ELF-1 (cell line): ENCODE measurements around the gene CROCC2.

Experiments
- DNase-seq: peaks from one replicate; pipeline ENCODE4 v3.0.0-alpha.2; 2016; ENCODE audit warnings: low read depth, low spot score

CROCC2 gene

DNA sequence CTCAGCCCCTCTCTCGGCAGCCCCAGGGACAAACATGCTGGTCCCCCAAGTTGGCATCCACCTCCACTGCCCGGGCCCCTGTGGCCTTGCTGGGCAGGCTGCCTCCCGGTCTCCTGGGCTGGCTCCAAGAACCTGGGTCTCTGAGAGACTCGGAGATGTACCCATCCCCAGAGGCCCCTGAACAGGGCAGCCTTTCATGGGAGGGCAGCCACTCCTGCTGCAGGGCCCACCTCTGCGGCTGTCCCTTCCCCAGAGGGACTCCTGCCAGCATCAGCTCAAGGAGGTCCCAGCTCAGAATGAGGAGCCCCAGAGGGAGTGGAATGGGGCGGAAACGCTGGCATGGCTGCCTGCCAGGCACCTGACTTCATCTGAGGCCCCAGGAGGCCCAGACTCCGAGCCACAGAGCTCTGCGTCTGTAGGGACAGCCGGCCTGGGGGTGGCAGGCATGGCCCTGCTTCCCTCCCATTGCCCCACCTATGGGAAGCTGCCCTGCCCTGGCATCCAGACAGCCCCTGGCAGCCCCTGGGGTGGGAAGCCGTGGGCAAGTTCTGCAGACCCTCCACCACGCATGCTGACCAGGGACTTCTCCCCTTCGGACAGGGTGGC is 857 bp upstream of the CROCC2 start:
- no peak for DNase-seq

DNA sequence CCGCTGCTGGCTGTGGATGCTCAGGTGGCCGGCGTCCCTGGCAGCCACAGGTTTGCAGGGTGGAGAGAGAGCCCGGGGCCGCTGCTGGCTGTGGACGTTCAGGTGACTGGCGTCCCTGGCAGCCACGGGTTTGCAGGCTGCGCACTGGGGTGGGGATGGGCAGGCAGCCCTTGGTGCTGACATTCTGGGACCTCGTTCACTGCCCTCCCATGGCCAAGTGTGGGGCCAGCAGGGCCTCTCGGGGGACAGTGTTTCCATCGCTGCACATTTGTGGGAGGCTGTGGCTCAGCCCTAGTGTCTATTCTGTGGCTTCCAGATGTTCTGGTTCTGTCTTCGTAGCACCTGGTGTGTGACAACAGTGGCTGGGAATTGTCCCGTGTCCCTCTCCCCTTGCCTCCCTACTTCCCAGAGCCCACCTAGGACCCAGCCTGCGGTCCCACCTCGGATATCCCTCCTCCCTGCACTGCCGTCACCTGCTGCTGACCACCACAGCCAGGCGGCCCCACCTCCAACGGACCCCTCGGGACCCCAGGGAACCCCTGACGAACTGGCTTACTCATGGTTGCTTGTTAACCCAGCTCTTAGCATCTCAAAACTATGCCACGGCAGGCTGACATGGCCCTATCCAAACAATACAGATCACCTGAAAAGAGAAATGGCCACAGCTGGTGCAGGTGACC is 915 bp downstream of the CROCC2 start:
- DNase-seq: no peak

DNA sequence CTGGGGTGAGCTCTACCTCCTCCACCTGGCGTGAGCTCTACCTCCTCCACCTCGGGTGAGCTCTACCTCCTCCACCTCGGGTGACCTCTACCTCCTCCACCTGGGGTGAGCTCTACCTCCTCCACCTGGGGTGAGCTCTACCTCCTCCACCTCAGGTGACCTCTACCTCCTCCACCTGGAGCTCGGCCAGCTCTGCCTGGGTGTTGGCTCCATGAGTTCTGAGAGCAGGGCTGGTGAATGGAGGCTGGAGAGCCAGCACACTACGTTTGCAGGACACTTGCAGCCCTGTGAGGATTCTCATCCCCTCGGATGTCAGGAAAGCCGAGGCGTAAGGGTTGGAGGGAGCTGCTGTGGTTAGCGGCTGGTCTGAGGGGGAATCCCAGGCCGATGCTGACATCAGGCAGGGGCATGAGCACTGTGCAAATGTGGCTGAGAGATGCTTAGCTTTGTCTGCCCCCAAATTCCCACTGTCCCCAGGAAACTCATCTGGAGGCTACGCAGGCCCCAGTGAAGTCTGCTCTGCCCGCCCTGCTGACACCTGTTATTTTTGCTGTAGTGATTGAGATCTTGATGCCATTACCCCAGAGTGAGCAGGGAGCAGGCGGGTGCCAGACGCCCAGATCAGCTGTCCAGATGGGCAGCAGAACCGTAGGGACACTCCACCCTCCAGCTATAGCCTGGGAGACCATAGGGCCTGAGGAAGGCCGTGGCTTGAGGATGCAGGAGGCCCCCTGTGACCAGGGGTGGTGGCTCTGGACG is 3.3 kb downstream of the CROCC2 start:
- DNase-seq: no peak

DNA sequence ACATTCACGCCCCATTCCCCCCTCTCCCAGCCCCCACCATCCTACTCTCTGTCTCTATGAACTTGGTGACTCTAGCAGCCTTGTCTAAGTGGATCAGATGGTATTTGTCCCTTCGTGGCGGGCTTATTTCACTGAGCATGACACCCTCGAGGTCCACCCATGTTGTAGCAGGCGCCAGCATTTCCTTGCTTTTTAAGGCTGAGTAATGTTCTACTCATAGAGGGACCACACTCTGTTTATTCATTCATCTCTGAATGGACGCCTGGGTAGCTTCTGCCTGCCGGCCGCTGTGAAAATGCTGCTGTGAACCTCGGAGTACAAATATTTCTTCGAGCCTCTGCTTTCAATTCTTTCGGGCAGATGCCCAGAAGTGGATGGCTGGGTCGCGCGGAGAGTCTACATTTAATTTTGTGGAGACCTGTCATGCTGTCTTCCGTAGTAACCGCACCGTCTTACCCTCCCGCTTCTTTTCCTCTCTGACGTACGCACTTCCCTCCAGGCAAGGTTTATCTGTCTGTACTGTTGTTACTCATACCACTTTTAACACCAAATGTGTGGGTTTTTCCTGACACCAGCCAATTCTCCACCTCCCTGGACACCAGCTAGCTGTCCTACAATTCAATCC is 5.6 kb downstream of the CROCC2 start:
- no peak for DNase-seq

DNA sequence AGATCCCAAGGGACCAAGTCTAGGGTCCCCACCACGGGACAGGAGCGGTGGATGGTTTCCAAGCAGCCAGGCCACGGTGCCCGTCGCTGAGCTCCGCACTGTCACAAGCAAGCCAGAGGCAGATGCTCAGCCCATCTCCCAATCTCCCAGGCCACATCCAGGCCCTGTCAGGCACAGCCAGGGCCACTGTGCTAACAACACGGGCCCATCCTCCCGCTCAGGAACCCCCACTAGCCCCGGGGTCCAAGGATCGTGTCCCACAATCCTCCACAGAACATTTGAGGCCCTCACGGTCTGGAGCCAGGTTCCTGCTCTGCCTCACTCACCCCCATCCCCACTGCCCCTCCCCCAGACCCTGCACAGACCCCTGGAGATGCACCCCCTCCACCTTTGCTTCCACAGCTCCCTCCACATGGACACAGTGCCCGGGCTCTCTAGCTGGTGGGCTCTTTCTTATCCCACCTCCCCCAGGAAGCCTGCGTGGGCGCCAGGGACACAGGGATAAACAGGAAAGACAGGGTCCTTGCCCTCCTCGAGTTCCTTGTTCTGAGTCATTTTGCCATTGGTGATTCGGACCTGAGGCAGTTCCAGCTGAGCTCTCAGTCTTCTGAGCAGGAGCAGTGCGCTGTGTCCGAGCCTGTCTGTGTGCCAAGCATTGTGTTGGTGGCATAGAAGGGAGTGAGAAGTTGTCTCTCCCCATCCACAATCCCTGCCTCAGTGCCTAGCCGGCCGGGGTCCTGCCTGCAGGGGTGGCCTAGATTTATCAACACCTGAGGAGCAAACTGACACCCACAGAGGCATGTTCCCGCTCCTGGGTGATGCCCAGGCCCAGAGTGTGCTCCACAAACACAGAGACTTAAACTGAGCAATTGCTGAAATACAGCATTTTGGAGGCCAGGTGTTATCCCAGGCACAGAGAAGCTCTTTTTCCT is 7.0 kb downstream of the CROCC2 start:
- DNase-seq: no peak

DNA sequence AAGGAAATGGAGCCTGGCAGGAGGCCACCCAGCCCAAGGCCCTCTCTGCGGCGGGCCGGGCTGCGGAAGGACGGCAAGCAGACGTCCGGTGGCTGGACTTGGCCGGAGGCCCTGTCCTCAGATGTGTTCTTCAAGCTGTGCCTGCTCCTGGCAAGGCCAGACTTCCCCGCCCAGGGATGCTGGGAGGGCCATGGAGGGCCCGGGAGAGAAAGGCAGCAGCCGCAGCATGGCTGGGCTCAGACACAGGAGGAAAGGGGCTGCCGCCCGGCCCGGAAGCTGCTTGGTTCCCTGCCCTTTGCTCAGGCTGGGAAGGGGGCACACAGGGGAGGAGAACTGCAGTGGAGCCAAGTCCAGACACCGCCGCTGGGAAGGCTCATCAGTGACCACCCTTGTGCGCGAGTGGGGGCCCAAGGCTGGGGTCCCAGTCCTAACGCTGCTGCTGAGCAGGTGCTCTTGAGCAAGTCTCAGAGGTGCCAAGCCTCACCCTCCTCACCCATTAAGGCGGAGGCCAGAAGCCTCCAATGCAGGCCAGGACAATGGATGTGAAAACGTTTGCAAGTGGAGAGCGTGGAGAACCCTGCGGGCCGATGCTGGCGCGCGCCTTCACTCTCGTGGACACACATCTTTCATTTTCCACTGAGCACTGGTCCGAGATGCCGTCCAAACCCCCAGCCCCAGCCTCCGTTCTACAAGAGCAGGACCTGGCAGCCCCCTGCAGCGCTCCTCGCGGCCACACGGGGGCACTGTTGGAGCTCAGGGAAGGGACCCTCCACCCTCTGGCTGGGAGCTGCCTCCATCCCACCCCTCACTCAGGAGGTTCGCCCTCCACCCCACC is 7.9 kb downstream of the CROCC2 start:
- DNase-seq: peak; percentile 83

DNA sequence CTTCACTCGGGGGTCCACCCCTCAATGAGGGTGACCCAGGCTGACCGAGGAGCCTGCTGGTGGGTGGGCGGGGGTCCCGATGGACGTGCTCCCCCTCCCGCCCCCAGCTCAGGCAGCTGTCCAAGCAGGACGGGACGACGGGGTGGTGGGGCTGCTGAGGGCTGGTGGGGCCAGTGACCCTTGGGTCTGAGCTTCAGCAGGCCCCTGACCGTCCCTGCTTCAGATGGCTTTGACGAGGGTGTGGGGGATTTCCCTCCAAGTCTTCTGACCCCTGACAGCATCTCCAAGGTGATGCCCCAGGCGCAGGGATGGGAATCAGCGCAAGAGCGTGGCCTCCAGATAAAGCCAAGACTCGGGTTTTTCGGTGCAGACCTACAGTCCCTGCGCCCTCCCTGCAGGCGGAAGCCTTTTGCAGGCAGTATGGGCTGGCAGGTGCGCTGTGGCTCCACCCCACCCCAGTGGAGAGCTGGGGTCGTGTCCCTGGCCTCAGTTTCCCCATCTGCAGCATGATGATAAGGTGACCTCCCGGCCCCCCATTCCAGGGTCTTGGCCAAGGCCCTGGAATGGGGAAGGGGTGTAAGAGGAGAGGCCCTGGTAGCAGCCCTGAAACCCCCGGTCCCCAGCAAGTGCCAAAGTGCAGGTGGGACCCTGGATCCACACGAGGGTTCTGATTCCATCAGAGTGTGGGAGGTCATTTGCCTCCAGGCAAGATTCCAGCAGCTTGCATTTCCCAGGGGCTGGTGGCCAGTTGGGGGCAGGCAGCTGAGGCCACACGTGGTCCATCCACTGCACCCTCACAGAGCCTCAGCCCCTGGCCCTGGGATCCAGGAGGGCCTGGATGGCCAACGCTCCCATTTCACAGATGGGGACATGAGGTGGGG is 8.7 kb downstream of the CROCC2 start:
- no peak for DNase-seq

DNA sequence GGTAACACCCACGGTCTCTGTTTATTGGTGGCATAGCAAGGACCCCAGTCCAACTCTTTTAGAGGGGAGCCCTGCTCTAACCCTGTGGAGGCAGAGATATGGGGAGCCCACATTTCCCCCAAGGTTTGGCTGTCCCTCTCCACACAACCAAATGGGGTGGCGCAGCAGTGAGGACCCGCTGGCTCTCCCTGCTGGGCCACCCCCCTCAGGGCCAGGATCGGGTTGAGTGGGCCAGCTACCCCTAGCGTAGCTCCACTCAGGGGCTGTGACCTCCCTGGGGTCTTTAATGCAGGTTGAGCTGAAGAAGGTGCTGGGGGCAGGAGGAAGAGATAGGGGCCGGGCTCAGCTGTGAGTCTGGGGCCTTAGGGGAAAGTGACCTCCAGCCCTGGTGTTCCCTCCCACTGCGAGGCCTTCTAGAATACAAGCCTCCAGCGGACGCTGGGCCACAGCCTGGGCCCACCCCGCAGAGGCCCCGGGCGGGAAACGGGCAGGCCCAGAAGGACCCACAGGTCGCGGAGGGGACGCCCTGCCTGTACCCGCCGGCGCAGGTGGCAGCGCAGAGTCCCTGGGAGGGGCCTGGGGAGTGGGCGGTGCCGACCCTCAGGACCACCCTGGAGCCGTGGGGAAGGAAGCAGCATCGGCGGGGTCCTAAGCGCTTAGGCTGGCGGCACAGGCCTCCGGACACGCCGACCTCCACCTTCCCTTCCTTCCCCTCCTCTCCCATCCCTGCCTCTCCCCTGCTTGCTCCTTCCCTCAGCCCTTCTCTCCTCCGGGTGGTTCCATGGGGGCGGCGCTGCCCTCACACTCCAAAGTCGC is 9.6 kb downstream of the CROCC2 start:
- DNase-seq: no peak

DNA sequence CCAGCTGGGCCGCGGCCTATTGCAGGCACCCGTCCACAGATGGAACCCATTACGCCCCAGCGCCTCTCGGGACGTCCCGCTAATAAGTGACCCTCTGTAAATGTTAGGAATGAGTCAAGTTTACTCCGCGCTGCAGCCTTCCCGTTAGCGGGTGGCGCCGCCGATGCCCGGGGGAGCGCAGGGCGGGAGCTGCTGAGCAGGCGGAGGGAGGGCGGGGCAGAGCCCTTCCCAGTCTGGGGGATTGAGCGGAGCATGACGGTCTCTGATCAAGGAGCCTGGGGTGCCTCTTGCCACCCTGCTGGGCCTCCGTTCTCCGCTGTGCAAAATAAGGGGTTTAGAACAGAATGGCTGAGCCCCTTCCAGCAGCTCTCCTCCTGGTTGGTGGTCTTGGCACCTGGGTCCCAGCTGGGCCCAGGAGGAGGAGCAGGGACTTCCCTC is 10.5 kb downstream of the CROCC2 start:
- no peak for DNase-seq

DNA sequence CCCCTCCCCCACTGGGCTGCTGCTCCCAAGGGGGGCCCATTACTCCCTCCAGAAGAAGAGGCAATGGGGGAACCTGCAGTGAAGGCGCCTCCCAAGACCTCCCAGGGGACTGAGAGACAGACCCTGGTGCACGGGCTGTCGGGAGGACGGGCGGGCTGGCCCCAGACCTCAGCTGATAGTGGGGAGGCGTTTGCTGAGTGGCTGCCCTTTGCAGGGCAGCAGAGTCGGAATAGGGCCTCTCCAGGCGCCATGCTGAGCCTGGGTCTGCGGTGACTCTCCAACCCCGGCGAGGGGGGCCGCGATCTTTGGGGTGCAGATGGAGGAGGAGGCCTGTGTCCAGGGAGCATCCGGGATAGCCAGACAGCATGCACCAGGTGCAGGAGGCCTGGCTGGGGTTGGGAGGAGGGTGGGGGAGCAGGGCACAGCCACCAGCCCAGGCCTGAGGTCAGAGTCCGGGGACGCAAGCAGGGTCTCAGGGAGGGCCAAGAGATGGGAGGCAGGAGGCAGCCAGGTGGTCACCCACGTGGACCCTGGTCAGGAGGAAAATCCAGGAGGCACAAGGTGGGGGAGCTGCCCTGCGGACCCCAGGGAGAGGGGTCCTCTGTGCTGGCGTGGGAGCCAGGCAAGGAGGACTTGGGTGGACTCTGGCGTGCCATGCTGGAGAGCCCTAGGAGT is 11.0 kb downstream of the CROCC2 start:
- no peak for DNase-seq

DNA sequence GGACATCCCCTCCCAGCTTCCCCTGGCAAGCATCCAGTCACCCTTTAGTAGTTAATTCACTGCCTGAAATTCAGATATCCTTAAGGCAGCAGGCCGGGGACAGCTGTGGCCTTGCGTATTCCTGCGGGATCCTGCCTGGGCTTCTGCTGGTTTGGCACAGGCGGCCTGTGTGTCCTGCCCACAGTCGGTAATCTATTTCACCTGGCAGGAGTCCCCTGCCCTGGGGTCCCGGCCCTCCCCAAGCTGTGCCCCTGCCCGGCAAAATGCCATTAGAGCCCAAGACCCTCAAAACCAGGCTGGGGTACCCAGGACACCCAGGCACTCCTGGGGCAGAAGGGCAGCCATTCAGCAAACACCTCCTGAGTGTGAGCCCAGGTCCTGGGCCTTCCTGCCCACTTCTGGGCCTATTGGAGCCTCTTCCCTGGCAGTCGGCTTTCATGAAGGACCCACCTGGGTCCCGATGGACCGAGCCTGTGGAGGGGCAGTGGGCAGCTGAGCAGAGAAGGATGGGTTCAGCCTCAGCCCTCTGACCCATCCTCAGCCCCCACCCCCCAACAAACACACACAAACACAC is 11.6 kb downstream of the CROCC2 start:
- no peak for DNase-seq

DNA sequence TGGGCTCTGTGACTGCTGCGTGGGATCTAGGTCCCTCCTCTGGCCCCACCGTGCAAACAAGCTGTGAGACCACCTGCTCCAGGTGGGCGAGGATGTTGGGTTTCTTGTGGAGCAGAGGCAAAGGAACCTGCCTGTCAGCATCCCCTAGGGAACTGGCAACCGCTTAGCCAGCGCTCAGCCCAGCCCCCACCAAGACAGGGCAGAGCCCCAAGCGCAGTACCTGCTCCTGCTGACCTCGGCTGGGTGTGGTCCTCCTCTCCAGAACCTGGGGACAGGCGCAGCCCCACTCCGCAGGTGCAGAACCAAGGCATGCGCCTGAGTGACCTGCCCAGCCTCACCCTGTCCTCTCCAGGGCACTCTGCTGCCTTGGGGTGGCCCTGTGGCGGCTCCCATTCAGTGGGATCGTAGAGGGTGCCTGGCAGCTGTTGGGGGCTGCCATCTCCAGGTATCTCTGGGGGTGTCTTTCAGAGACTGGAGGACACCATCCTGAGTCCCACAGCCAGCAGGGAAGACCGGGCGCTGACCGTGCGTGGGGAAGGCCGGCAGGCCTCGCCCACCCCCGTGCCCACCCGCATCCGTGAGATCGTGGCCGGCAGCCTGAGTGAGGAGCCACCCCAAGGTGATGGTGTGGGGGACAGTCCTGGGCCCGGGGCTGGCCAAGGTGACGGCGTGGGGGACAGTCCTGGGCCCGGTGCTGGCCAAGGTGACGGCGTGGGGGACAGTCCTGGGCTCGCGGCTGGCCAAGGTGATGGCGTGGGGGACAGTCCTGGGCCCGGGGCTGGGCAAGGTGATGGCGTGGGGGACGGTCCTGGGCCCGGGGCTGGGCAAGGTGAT is 12.3 kb downstream of the CROCC2 start:
- DNase-seq: peak; percentile 0

DNA sequence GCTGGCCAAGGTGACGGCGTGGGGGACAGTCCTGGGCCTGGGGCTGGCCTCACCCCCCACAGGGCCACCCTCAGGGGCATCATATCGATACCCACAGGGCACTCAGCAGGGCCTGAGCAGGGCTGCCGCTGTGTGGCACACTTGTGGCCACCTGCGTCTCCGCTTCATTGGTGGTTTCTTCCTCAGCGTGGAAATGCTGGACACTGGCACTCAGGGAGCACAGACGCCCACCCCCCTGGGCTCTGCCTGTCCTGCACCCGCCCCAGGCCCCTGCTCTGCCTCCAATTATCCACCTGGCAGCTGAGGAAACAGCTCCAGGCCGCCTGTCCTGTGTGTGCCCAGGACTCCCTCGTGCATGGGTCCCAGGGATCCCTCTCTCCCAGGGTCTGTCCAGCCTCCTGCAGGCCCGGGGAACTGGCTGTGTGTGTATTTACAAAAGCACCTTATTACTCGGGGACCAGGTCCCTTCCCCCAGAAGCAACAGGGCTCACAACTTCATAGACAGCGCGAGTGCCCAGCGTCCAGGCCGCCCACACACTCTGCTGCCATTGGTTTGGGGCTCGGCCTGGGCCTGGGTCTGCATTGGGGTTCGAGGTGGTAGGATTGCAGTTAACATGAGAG is 13.1 kb downstream of the CROCC2 start:
- peak; percentile 1 for DNase-seq

DNA sequence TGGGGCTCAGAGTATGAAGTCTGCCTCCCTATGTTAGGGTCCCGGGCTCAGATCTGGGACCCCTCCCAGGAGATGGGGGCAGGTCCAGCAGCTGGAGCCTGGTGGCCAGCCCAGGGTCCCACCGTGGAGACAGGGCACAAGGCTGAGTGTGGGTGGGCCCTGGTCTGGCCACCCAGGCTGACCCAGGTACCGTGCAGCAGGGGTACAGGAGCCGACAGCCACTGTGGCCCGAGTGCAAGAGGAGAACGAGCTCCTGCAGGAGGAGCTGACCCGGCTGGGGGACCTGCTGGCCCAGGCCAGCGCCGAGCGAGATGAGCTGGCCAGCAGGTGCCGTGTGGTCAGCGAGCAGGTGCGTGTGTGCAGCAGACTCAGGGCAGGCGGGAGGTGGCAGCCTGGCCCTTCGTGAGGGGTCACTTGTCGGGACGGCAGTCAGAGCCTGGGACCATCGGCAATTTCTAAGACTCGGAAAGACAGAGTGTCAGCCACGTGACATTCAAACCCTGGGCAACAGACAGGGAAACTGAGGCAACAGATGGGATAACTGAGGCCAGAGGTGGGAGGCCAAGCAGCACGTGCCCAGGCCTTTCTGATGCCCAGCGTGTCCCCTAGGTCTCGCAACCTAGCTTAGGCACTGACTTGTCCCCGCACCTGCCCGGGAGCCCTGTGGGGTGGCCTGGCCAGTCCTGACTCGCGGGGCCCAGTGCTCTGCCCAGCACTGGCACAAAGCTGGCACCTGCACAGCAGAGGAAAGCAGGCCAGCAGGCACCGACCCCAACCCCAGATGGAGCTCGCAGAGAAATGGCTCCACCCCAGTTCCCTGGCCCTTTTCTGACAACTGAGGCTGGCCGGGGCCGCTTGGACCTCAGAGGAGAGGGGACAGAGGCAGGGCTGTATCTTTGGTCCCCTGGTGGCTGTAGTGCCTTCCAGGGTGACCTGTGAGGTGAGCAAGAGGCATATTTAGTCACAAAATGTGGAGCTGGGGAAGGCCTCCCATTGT is 13.9 kb downstream of the CROCC2 start:
- DNase-seq: peak; percentile 1

DNA sequence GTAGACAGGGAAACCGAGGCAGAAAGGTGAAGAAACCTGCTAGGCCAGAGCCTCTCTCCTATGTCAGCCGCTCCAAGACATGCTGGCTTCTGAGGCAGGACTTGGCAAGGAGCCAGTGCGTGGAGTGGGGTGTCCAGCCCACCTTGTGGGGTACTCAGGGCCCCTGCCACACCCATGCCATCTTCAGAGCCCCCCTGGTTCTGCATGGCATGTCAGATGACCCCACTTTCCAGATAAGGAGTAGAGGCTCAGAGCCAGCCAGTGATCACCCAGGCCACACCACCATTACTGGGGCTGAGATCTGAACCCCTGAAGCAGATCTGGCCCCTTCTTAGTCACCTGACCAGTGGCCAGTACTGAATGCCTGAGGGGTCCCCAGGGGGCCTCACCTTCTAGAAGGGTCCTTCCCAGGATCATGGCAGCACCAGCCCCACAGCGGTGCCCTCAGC is 14.7 kb downstream of the CROCC2 start:
- DNase-seq: no peak
